GM18499 (cell line): ENCODE data around the gene GNA14.
"Not testable (repeated sequence)": the region's sequence is repeated elsewhere in the genome, so short reads cannot be mapped to it uniquely, and the experiment has no call there.

Experiments used
- ATAC-seq: cut with Tn5 transposase; IDR thresholded peaks from one replicate; pipeline ENCODE4 v1.9.1; 2021; ENCODE audit warnings: moderate number of reproducible peaks; ENCODE audit not compliant: insufficient read depth, unreplicated experiment

The GNA14 gene

DNA sequence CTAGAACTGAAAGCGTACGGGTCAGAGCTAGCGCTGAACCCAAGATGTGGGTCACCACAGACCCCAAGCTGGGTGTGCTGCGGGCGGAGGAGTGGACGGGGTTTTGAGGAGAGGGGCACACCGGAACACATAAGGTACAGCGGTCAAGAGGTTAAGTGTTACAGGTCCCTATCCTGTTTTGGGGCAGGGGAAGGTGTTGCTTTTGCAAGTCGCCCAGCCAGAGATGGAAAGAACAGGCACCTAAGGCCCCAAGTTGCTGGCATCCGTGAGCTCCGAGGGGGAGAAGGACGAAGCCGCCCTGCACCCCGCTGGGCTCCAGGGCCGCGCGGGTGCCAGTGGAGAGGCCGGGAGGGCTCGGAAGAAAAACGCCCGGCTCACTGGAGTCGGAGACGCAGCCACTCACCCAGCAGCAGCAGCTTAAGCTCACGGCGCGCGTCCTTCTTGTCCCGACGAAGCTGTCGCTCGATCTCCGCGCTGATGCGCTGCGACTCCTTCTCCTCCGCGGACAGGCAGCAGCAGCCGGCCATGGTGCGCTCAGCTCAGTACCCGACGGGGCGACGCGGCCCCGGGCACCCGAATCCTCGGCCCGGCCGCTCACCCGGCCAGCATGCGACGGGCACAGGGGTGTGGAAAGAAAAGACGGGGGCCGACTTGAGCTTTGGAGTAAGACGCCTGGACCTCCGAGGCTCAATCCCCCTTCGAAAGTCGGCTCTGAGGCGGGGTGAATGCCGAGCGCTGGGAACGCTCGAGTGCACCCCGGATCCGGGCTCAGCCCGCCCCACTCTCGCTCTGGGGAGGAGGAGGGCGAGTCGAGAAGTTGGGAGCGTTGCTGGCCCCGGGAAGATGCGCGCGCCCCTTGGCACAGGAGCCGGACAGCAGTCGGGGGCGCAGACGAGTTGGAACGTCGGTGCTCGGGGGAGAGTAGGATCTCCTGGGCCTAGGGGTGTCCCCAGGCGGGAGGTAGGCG is 572 bp downstream of the GNA14 start:
- ATAC-seq, result no peak

DNA sequence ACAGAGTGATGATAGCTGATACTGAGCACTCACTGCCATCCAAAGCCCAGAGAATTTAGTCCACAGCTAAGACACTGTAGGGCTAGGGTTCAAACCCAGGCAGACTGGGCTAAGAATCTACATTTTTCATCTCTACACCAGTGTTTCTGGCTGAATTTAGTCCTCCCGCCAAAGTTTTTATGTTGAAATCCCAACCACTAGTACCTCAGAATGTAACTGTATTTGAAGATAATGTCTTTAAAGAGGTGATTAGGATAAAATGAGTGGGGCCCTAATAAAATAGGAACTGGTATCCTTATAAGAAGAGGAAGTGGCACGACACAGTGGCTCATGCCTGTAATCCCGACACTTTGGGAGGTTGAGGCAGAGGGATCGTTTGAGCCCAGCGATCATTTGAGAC is 4.3 kb downstream of the GNA14 start:
- ATAC-seq, result no peak

DNA sequence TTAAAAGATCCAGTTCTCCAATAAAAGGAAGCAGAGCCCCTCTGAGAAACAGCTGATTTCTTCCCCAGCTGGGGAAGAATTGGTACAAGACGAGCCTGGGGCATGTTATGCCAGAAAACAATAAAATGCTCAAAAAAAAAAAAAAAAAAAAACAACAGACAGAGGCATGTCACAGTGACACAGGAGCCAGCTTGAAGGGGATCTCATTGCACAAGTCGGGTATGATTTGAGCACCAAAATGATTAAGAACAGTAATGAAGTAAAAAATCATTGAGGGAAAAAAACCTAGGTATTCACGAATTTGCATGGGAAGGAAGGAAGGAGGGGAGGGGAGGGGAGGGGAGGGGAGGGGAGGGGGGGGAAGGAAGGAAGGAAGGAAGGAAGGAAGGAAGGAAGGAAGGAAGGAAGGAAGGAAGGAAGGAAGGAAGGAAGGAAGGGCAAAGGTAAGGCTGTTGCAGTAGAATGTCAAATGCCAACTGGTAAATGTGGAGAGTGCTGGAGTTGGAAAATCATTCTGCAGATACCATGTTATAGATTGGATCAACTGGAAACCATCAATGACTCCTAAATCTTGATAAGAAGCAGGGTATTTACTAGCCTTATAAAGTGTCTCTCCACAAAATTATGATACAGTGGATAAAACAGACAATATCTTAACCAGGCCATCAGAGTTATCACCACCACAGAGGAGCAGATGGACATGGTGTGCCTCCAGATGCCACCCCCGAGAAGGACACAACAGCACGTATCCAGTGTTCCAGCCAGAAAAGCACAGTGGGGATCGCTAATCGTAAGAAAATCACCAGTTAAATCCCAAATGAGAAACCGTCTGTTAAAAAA is 7.2 kb downstream of the GNA14 start:
- no peak for ATAC-seq

DNA sequence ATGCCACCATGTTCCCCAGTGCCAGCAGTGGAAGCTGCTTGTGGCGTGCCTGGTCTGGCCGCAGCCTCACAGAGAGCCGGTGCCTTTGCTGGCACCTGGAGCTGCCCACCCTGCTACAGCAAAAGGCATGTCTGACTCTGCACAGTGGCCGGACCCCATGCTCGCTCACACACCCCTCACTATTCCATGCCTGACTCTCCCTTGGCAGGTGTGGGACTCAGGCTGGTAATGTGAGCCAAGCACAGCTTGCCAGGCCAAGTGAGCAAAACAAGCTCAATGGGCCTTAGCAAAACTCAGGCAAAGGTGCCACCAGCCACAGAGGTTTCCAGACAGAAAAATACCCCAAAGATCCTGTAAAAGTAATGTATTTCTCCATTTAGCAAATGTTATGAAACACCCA is 15.5 kb downstream of the GNA14 start:
- no peak for ATAC-seq

DNA sequence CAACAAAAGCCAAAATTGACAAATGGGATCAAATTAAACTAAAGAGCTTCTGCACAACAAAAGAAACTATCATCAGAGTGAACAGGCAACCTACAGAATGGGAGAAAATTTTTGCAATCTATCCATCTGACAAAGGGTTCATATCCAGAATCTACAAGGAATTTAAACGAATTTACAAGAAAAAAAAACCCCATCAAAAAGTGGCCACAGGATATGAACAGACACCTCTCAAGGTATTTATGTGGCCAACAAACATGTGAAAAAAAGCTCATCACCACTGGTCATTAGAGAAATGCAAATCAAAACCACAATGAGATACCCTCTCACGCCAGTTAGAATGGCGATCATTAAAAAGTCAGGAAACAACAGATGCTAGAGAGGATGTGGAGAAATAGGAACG is 19.3 kb downstream of the GNA14 start:
- not testable (repeated sequence) for ATAC-seq

DNA sequence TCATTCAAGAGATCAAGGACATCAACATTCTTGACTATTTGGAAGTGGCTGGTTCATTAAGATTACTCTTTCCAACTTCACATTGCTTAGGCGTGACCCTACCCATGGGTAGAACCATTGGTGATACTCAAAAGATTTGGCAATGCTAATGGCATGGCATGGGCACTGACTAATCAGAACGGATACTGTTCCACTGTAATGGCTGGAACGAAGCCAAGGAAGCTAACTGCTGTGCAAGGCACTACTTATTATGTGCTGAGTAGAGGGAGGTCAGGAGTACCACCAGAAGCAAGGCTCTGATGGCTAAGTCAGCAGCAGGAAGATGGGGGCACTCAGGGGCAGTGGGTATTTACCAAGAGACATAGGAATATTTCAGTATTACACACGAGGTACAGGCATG is 31.9 kb downstream of the GNA14 start:
- no peak for ATAC-seq

DNA sequence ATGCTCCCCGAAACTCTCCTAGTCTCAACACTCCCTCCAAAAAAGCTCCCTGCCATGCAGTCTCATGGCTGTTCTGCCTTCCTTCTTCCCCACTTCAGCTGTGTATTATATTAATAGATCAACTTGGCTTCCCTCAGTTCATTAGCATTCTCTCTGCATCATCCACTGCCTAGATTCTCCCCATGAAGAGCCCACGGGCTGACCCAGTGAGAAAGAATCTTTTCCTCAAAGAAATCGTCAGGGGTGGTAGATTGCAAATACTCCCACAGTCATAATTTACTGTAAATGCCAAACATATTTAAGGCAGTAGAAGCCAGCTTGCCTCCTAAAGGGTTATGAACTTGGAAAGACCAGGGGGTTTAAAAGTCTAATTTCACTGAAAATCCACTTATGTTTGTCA is 33.5 kb downstream of the GNA14 start:
- ATAC-seq, result no peak

DNA sequence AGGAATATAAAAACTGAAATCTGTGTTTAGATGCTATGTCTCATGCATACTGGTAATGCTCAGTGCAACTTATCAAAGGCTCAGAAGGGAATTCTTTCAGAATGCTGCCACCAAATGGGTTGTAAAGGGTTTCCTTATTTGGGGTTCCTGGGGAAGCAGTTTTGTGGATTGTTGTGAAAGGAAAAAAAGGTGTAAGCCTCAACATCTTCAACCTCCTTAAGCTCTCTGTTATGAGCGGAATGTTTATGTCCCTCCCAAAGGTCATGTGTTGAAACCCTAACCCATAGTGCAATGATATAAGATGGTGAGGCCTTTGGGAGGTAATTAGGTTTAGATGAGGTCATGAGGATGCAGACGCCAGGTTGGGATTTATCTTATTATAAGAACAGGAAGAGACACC is 41.6 kb downstream of the GNA14 start:
- no peak for ATAC-seq

DNA sequence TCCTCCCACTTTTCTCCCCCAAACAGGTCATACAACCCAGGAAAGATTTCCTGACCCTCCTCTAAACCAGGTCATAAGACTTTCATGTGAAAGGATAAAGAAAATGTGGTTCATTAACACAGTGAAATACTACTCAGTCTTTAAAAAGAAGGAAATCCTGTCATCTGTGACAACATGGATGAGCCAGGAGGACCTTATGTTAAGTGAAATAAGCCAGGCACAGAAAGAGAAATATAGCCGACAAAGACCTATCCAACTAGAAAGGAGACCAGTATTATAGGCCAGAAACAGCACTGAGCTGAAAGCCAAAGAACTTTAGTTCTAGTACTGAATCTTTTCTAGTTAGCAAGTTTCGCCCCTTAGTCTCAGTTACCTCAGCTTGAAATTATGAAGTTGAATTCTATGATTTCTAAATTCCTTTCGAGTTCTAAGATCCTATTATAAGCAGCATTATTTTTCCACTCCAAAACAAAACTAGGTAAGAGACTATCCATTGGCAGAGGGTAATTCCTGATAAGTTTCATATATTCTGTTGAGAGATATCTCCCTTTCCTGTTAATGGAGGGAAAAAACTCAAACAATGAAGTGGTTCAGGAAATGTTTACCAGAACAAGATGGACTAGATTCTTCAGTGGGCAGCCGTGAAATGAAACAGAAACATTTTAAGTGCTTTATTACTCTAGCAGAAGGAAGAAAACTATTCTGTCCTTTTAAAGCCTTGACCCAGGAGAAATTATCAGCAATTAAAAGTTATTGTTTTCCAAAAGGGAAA is 42.5 kb downstream of the GNA14 start:
- ATAC-seq, result no peak

DNA sequence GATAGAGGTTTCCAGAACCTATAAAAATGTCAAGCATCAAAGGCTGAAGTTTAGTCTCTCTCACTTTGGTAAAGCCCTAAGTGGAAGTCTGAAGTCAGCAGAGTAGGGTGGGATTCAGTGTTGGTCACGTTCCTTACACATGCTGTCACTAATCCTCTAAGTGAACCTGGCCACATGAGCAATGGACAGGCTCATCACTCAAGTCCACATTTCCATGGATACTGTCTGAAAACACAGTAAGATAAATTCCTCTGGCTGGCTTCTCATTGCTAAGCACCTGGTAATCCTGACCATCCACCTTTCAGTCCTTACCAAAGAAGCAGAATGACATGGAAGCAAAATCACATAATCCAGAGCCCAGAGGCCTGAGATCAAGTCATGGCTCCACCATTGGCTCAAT is 43.8 kb downstream of the GNA14 start:
- ATAC-seq, result no peak

DNA sequence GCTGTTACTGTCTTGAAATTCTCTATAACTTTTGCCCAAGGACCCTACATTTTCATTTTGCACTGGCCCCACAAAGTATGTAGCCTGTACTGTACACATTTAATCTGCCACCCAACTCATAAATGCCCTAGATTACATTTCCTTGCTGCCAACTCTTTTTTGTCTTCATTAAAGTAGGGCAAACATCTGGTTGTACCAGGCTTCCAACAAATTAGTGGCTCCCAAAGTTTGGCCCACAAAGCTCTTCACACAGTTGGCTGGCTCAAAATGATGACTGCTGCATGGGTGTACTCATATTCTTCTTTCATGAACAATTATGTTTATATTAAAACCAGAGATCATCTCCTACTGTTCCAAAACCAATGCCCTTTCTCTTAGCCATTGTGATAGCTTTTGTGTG is 45.3 kb downstream of the GNA14 start:
- no peak for ATAC-seq

DNA sequence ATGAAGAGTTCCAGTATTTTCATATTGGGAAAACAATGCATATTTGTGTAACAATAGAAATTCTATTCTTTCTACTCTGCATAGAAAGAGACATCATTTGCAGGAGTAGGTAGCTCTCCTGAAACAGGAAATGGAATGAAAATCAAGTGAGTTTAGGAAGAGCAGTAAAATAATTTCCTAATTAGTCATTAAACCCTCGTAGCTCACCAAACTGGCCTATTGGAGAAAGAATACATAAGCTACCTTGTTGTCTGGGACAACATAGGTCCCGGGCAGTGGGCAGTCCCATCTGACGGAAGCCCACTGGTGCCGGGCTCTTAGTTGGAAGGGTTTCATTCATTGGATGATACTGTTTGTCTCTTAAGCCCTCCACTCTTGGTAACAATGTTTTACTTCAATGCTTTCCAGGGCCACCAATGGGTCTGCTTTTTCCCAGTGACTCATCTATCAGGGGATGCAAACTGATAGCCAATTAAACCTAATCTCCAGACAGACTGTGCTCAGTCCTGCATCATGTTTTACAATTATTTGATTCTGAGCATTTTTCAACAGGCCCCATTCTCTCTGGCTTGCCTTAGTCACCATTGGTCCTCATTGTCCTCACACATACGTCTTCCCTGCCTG is 46.5 kb downstream of the GNA14 start:
- ATAC-seq, result no peak

DNA sequence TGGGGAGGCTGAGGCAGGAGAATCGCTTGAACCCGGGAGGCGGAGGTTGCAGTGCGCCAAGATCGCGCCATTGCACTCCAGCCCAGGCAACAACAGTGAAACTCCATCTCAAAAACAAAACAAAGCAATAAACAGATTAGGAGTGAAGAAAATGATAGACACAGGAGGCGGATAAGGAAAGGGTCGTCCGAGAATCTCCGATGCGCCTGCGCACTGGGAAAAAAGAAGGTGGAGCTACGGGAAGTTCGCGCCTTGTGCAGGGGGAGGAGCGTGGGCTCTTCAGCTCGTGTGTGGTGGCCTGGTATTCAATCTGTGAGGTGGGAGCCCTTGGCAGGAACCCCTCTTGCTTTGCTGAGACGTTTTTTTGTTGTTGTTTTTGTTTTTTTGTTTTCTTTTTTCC is 47.3 kb downstream of the GNA14 start:
- ATAC-seq, result no peak

DNA sequence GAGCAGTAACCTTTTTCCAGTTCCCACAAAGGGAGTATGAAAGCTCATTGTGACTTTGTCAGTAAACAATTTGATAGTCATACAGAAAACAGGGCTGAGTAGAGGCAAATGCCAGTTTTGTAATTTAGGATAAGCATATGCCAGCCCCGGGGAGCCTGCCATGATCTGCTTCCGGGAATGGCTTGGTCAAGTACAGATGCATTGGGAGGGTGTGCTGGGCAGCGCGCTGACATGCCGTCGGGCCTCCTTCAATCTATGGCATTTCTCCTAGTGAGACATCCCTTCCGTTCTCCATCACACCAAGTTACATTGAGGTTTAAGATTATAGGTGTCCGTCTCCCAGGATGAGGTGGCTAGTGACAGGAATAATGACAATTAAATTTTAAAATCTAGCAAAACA is 48.6 kb downstream of the GNA14 start:
- no peak for ATAC-seq

DNA sequence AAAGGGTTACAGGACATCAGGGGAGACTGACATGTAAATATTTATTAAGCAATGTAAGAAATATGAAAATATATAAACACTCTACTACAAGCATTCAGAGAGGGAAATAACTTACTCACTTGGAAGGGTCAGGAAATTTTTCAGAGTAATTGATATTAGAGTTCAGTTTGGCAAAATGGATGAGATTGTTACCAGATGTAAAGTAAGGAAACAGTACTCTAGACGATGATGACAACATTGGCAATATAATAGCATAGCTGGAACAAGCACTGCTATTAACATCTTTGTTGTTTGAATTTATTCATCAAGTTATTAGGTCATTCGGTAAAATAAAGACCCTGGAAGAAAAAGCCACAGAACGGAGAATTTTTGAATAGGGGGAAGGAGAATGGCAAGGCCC is 49.1 kb downstream of the GNA14 start:
- ATAC-seq, result no peak

DNA sequence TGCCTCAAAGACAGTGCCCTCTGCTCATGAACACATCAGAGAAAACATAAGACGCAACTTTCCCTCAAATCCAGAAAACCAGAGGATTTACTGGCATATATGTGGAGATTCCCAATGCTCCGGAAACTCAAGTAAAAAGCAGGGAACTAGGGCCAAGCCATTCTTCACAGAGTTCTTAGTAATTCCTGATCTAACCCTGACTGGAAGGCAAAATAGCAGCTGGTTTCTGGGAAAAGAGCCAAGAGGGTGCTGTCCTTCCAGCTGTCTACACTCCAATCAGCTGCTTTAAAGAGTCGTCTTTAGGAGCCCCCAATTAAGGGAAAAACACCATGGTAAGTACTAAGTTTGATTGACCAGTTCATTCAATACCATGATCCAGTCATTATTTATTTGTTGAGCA is 49.6 kb downstream of the GNA14 start:
- no peak for ATAC-seq

DNA sequence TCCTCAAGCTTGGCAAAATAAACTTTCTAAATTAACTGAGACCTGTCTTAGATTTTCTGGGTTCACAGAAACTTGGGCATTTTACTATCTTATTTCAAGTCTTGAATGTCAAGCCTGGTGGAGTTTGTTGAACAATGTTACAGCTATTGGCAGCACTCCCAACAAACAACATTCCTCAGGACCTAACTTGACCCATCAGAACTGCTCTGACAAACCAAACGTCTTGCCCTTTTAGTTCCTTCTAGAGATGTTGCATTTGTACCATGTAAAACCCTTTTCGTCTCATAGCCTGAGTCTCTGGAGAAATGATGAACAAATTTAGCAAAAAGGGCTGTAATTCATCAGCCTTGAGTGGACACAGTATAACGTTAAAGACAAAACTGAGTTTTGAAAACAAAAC is 51.1 kb downstream of the GNA14 start:
- no peak for ATAC-seq

DNA sequence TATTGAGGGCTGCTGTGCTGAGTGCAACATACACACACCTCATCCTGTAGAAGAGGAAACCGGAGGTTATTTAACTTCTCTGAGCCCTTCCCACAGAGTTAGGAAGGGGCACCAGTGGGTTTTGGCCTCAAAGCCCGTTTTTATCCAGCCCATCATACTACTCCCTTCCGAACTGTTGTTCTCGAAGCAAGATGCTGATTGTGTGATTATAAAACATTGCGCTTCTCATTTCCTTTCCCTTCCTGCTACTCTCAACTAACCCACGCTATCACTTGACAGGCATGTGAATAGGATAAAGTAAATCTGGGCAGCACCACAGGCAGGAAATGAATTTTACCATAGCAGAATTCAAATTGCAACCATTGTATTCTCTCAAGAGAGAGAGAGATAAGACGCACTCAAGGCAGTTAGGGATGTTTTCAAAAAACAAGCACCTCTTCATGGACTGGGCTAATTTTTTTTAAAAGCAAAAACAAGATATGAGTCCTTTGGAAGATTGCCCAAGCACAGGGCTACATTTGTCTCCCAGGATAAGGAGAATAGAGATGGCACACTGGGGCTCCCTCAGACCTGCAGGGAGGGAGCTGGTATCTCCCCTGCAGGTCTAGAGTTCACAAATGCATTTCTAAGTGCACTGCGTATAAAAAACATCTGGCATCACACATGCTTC is 52.6 kb downstream of the GNA14 start:
- no peak for ATAC-seq

DNA sequence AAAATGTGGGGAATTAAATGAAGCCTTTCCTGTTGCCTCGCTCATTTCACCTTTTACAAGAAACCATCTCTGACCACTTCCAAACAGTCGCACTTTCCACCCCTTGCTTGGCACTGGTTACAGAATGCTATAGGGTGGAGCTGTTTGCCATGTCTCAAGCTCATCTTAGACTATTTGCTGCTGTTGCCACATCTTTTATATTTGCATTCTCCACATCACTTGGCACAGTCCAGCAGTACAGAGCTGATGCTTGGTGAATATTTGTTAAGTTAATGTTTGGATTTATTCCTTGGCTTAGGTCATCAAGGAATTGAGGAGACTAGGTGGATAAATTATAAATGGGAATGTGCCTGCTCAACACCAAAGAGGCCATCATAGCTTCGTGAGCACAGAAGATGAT is 53.2 kb downstream of the GNA14 start:
- no peak for ATAC-seq

DNA sequence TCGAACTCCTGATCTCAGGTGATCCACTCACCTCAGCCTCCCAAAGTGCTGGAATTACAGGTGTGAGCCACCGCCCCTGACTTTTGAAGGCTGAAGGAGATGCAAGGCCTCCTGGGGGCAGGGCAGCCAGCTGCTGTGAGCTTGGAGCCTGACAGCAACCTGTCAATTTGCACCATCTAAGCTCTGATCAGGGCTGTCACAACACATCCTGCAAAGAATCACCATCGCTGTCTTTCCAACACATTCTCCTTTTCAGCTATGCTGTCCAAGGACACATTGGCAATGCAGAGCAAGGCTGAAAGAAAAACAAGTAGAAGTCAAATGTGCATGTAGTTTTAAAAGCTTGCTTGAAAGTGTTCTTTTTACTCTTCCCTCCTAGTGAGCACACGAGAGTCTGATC is 54.6 kb downstream of the GNA14 start:
- ATAC-seq, result no peak
